HG02571 (cell line): Measurements from ENCODE around the gene PSMC6.

ENCODE experiments used
- ATAC-seq: cut with Tn5 transposase; IDR thresholded peaks from one replicate; pipeline ENCODE4 v1.9.1; 2021; ENCODE audit warnings: mild to moderate bottlenecking, moderate library complexity; ENCODE audit not compliant: unreplicated experiment

Gene PSMC6

GRCh38 chr14:52706724-52707706, at the start of gene PSMC6:
PSMC6 (plus strand) TSS chr14:52707200; CDS start chr14:52707220, 20 bp downstream.
- peak; percentile 94 for ATAC-seq

DNA sequence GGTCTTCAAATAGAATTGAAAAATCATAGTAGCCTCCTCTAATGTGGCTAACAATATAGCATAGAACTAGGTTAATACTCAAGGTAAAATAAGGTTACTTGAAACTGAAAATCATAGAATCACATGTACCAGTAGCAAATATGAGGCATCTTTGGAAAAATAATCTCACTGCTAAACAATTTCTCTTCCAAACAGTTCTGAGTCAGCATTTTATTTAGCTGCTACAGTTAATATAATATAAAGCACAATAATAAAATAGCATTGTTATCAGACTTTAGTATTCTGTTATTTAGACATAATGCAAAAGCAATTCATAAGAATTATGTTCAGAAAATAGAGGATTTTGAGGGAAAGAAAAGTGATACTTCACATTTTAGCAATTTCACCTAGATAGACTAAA, 46.7 kb upstream of the PSMC6 start:
- no peak for ATAC-seq

DNA sequence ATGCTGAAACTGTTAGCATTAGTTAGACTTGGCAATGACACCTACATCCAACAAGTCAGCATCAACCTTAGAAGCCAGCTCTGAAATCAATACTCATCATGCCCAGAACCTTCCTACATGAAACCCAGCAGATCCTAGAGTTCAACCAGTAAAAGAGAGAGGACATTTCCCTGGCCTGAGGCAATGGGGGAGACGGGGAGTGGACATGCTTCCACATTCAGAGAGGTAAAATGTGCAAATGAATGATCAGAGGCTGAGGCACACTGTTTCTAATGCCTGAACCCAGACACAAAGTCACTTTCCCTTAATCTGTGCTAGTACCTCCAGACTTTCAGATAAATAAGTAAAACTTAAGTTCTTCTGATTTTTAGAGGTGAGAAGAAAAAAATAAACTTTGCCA, 46.2 kb upstream of the PSMC6 start:
- ATAC-seq: no peak

GRCh38 chr14:52661314-52661713, 45.7 kb upstream of the PSMC6 start:
- ATAC-seq: no peak

DNA sequence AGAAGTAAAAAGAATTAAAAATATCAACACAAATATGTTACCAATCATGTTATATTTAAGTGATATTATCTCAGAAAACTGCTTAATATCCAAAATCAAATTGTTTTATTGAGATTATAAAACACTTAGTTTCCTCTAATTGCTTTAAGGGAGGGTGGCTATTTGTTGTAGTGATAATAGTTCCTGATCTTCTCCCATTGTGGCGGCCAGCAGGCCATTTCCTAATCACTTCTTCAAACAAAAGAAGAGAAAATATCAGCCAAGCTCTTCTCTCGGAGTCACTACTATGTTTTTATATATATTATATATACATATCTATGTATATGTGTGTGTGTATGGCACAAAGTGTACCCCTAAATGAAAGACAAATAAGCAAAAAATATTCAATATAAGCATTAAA, 43.1 kb upstream of the PSMC6 start:
- no peak for ATAC-seq

- ATAC-seq: no peak
These were observed 28.4 kb upstream of the PSMC6 start for GRCh38 chr14:52678591-52678990.

DNA sequence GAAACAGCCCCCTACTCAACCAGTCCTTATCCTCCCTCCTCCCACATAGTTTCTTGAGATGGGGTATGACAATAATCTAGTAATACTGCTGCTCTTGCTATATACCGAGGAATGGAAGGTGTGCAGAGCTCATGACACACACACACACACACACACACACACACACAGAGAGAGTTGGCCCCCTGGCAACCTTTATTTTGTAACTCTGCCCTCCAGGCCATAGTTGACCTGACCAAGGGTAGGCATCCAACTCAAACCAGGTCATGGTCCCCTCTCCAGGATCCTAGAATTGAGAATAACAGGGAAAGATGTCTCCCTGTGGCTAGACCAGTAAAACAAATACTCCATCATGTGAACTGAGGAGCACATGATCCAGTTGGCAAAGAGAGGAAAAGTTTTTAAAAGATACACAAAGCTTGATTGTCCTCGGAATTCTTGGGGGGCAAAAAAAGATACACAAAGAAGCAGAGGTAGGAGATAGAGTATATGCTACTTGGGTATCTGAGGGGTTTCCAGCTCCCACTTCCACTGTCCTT, 22.9 kb upstream of the PSMC6 start:
- no peak for ATAC-seq

GRCh38 chr14:52686176-52686575, 20.8 kb upstream of the PSMC6 start:
- ATAC-seq: no peak

DNA sequence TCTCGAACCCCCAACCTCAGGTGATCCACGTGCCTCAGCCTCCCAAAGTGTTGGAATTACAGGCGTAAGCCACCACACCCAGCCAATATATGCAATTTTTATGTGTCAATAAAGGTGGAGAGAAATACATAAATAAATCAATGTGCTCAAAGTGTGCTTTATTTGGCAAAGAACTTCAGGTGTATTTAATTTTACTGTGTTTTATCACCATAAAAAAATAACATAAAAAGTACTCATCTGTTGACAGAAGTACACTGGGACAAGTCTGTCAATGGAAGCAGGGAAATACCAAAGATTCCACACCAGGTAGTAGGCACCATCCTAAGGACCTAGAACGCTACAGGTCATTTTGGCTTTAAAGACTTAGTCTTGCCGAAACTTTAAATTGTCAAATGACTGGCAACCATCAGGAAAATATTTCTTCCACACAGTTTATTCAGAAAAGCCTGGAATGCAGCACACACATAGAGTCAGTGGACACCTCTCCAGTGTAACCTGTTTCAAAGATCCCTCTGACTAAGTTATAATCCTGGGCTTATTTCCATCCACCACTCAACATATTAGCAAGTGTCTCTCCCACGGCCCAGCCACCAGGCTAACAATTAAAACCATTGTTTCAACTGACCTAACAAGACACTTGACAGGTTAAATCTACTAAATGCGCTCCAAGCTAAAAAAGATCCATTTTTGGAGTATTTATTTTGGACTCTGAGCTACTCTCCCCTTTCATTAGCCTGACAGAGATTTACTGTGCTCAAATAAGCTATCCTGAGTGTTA, 15.8 kb upstream of the PSMC6 start:
- ATAC-seq: no peak

GRCh38 chr14:52692248-52692962, 14.6 kb upstream of the PSMC6 start:
- no peak for ATAC-seq

DNA sequence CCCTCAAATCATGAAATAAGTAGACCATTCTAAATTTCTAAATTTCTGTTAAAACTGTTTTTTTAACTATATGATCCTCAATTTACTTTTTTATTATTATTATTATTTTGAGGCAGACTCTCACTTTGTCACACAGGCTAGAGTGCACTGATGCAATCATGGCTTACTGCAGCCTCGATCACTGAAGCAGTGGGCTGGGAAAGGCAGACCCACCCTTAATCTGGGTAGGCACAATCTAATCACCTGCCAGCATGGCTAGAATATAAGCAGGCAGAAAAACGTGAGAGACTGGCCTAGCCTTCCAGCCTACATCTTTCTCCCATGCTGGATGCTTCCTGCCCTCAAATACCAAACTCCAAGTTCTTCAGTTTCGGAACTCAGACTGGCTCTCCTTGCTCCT, 14.0 kb upstream of the PSMC6 start:
- ATAC-seq: no peak

DNA sequence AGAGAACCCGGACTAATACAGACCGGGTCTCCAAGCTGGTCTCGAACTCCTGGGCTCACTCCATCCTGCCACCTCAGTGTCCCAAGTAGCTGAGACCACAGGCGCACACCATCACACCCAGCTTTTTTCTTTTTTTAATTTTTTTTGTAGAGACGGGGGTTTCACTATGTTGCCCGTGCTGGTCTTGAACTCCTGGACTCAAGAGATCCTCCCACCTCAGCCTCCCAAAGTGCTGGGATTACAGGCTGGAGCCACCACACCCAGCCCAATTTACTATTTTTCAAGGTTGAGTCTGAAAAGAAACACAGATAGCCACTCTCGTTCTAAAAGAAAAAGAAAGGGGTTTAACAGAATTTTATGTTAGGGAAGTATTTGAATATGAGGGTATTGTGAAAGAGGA, 13.5 kb upstream of the PSMC6 start:
- ATAC-seq: no peak

DNA sequence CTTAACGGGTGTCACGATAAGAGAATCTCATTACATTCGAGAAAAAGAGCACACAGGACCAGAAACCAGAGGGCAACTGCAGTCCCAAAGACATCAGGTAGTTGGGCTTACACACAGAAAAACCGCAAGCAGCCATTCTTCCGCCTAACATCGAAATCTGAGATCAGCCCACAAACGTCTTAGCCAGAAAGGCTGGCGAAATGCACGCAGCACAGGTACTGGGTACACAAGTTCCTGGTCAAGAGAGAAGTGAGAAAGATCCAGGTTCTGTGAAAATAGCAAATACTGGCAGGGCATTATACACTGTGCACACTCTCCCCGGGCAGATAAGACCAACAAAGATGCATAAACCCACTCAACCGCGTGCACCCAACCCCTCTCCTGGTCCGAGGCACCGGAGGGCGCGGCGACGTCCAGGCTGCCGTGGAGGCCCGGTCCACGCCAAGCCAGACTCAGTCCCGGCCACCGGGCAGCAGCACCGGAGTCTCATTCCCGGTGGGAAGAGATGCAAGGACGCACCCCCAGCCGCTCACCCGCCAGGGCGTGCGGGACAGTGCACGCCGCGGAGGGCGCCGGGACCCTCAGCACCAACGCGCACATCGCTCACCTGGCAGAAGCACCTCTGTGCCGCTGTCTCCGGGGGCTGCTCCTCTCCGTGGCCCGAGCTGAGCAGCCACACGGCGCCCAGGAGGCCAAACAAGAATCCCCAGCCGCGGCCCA, 12.1 kb upstream of the PSMC6 start:
- peak; percentile 53 for ATAC-seq

GRCh38 chr14:52695481-52696091, 11.4 kb upstream of the PSMC6 start, which contains the start of gene ERO1A:
ERO1A (minus strand) TSS chr14:52695558; CDS start chr14:52695481, 77 bp downstream.
- peak; percentile 73 for ATAC-seq

DNA sequence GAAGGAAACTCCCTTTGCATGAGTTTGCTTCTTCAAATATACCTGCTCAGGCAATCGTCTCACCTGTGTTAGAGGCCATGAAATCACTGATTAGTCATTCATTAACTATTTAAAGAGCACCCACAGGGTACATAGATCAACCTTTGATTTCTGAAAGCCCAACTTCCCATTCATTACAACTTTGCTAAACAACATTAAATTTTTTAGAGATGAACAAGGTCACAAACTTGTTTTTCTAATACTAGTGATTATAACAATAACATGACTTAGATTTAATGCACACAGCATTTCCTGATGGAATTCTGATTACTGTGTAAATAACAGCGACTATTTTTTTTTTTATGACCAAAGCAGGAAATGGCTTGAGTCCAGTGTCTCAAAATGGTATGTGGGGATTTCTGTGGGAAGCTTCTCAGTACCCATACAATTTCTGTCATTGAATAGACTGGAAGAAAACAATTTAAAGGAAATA, 6.3 kb upstream of the PSMC6 start:
- ATAC-seq: no peak

- ATAC-seq: no peak
These were observed 5.8 kb upstream of the PSMC6 start for GRCh38 chr14:52701223-52701622.

GRCh38 chr14:52703225-52703624, 3.8 kb upstream of the PSMC6 start:
- no peak for ATAC-seq

DNA sequence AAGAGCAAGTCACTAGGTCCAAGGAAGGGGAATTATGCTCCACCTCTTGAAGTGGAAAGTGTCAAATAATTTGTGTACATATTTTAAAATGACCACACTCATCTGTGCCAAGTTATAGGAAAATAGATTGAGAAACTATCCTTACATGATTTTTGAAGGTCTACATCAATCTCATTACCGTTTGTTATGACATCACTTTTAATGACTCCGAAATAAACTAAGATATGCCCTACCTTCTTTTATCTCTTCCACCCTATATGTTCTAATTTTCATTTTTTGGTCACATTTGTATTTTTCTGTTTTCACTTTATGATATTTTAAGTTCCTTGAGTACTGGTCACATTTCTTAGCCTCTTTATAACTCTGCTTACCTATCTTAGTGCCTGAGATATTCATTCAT, 3.3 kb upstream of the PSMC6 start:
- no peak for ATAC-seq

DNA sequence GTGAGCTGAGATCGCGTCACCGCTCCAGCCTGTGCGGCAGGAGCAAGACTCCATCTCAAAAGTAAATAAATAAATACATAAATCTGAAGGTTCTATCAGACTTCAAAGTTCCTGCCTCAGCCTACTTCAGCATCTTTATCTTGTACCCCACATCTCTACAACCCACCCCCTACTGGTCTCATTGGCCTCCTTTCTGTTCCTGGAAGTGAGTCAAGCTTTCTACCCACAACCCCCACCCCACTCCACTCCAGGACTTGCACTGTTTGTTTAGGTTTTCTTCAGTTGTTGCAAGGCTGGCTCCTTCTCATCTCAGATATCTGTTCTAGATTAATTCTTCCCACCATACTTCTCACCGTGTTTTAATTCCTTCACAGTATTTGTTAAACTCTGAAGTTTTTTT, 714 bp upstream of the PSMC6 start:
- ATAC-seq: no peak

DNA sequence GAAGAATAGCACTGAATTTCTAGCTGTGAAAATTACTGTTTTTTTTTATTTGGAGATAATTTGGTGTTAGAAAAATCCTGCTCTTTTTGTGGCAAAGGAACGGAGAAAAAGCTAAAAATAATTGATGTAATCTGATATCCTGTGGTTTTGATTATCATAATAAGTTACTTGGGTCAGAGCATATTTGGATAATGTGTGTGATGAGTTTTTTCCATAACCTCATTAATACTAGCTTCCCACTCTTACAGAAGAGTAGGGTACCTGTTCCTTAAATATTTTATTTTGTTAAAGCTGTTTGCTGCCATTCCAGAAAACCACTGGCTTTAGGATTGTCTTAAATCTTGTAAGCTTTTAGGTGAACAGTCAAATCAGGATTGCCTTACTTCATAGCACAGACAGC, 4.7 kb downstream of the PSMC6 start:
- no peak for ATAC-seq
